Caco-2 (cell line): Measurements from ENCODE around the gene RRAGD. TPM values are rescaled to one million over a fixed set of nuclear protein-coding genes. Genes with fewer than 3 reads are reported as not detected.

Experiments
- BruUV-seq: library from RNA; stranded (reverse); fragments of 400-500 nt; replicated peaks from 2 replicates; lab custom pipeline; 2021; lab: Mats Ljungman, UMichigan
- CTCF ChIA-PET: fragments of 300-600 bp; sonication (Branson Sonifier 250); formaldehyde crosslinking; loops from one replicate; lab custom pipeline; 2022; ENCODE audit warnings: antibody characterized with exemption; lab: Charles Lee
- POLR2A ChIA-PET: fragments of 300-600 bp; sonication (Branson Sonifier 250); formaldehyde crosslinking; loops from one replicate; lab custom pipeline; 2022; ENCODE audit warnings: antibody characterized with exemption; lab: Charles Lee
- DNase-seq, 2 experiments: peaks; one replicate each; pipeline versions ENCODE4 v3.0.0 to v3.0.0-alpha.2; 2020 to 2022
- H3K27me3 ChIP-seq: replicated peaks from 2 replicates; pipeline ENCODE4 v1.6.0; 2011; ENCODE audit warnings: low read length; ENCODE audit not compliant: control insufficient read depth, insufficient read depth
- H3K36me3 ChIP-seq: 2 replicates; pipeline ENCODE4 v1.5.1; 2011; ENCODE audit warnings: low read length; ENCODE audit not compliant: control insufficient read depth, insufficient read depth
- H3K4me1 ChIP-seq: fragments of 250-450 bp; sonication (Bioruptor Pico); 2 replicates; pipeline ENCODE4 v1.5.1; 2020; ENCODE audit warnings: mild to moderate bottlenecking
- H3K4me3 ChIP-seq: 2 replicates; pipeline ENCODE4 v1.5.1; 2011; ENCODE audit warnings: low read depth, mild to moderate bottlenecking, control low read depth, low read length
- H3K9me3 ChIP-seq: fragments of 250-450 bp; sonication (Bioruptor Pico); 2 replicates; pipeline ENCODE4 v1.5.1; 2020; ENCODE audit warnings: mild to moderate bottlenecking, moderate library complexity
- H3K27ac Mint-ChIP-seq: one replicate; pipeline ENCODE4 v1.8.0; 2022; ENCODE audit warnings: mixed read lengths; ENCODE audit not compliant: unreplicated experiment
- H3K27me3 Mint-ChIP-seq: one replicate; pipeline ENCODE4 v1.8.0; 2022; ENCODE audit warnings: mixed read lengths; ENCODE audit not compliant: insufficient read depth, unreplicated experiment
- H3K36me3 Mint-ChIP-seq: one replicate; pipeline ENCODE4 v1.8.0; 2022; ENCODE audit warnings: mild to moderate bottlenecking, mixed read lengths; ENCODE audit not compliant: insufficient read depth, unreplicated experiment
- H3K4me1 Mint-ChIP-seq: one replicate; pipeline ENCODE4 v1.8.0; 2022; ENCODE audit warnings: low read depth, mixed read lengths; ENCODE audit not compliant: unreplicated experiment
- H3K4me3 Mint-ChIP-seq: one replicate; pipeline ENCODE4 v1.8.0; 2022; ENCODE audit warnings: mild to moderate bottlenecking, moderate library complexity, mixed read lengths; ENCODE audit not compliant: unreplicated experiment
- H3K9me3 Mint-ChIP-seq: one replicate; pipeline ENCODE4 v1.8.0; 2022; ENCODE audit warnings: mixed read lengths; ENCODE audit not compliant: unreplicated experiment
- CTCF ChIP-seq, 2 experiments: fragments of 200-600 bp in 1 of 2; IDR thresholded peaks; 1 replicate in 1 of 2; 2 replicates in 1 of 2; pipeline versions ENCODE4 v1.5.1 to v1.8.0; 2011 to 2022; ENCODE audit warnings: antibody characterized with exemption in 1 of 2, control low read depth in 1 of 2, inconsistent platforms in 1 of 2, low read depth in 1 of 2, low read length in 1 of 2, mild to moderate bottlenecking in 1 of 2, moderate library complexity in 1 of 2; ENCODE audit not compliant: insufficient read depth in 1 of 2, severe bottlenecking in 1 of 2, unreplicated experiment in 1 of 2
- intact Hi-C: fragments of 100-400 bp; cut with micrococcal nuclease; formaldehyde crosslinking; loops from one replicate; pipeline ENCODE4 v1.10.0; 2022; ENCODE audit not compliant: unreplicated experiment
- total RNA-seq: library from RNA; stranded (reverse); gene quantifications from 2 replicates; pipeline ENCODE4 v1.2.3, GENCODE V29; 2022

The RRAGD gene
- total RNA-seq, 1 experiment from 2014 or later, result 8.0 TPM

DNA sequence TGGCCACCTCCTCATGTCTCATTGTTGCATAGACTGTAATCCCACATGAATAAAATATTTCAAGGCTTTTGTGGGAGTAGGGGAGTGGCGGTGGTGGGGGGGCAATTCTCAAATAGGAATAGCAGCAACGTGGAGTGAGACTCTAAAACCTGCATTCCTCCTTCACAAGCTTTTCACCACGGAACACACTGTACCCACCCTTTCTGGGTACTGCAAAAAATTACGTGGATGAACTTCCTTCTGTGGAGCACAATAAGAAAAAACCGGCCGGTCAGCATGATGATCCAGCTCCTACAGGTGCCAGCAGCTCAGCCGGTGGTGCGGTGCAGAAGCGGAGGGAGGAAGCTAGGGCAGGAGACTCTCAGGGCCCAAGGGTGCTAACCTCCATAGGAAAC, 930 bp upstream of the RRAGD start:
- POLR2A ChIA-PET, result interaction anchor here (0.5 kb wide), 1 partner anchor 19 kb away, joined by 3 read pairs; no protein-coding TSS in a partner anchor
- peaks cover 14% of the 10 kb centered on the region for H3K27me3 Mint-ChIP-seq

GRCh38 chr6:89411145-89412070, 665 bp downstream of the RRAGD start:
- H3K4me3 Mint-ChIP-seq, result peak overlapping the region; percentile 86
- H3K36me3 ChIP-seq, result no peaks in the 10 kb centered on the region
- H3K9me3 ChIP-seq, result no peaks in the 10 kb centered on the region
- no peaks in the 10 kb centered on the region for H3K9me3 Mint-ChIP-seq
- H3K27me3 Mint-ChIP-seq, result peaks cover 10% of the 10 kb centered on the region
- ChIA-PET POLR2A (no interaction called here), CTCF (no interaction called here)
- no peaks in the 10 kb centered on the region for H3K4me1 ChIP-seq
- peak; percentile 33 to 35 for DNase-seq
- intact Hi-C loops, result loop anchor here (5.0 kb wide), 1 partner anchor 34 kb away; no protein-coding TSS in a partner anchor
- H3K27me3 ChIP-seq, result no peaks in the 10 kb centered on the region
- peak overlapping the region; percentile 84 for H3K4me3 ChIP-seq
- H3K36me3 Mint-ChIP-seq, result no peaks in the 10 kb centered on the region
- BruUV-seq, result no TSS peak
- H3K27ac Mint-ChIP-seq, result no peak overlapping the region
- no peaks in the 10 kb centered on the region for H3K4me1 Mint-ChIP-seq
- no peak for TF ChIP-seq CTCF (IDR thresholded peaks at IDR 0.05; ENCODE audit: insufficient read depth in 1 of 2, low read depth in 1 of 2, low read length in 1 of 2, severe bottlenecking in 1 of 2, unreplicated experiment in 1 of 2)

More for the DNA sequence above, 930 bp upstream of the RRAGD start:
- no peak for TF ChIP-seq CTCF (IDR thresholded peaks at IDR 0.05; ENCODE audit: insufficient read depth in 1 of 2, low read depth in 1 of 2, low read length in 1 of 2, severe bottlenecking in 1 of 2, unreplicated experiment in 1 of 2)
- intact Hi-C loops, result loop anchor here (5.0 kb wide), 1 partner anchor 36 kb away; no protein-coding TSS in a partner anchor
- Mint-ChIP-seq H3K27ac (no peak overlapping the region), H3K36me3 (no peaks in the 10 kb centered on the region), H3K4me3 (peak overlapping the region; percentile 86), H3K4me1 (no peaks in the 10 kb centered on the region), H3K9me3 (no peaks in the 10 kb centered on the region)
- Histone ChIP-seq H3K27me3 (no peaks in the 10 kb centered on the region), H3K36me3 (no peaks in the 10 kb centered on the region), H3K4me1 (no peaks in the 10 kb centered on the region), H3K9me3 (no peaks in the 10 kb centered on the region), H3K4me3 (peak overlapping the region; percentile 84)
- CTCF ChIA-PET, result interaction anchor here (1.0 kb wide), 1 partner anchor 41 kb away, joined by 3 read pairs; no protein-coding TSS in a partner anchor
- no peak for DNase-seq
- BruUV-seq, result no TSS peak

DNA sequence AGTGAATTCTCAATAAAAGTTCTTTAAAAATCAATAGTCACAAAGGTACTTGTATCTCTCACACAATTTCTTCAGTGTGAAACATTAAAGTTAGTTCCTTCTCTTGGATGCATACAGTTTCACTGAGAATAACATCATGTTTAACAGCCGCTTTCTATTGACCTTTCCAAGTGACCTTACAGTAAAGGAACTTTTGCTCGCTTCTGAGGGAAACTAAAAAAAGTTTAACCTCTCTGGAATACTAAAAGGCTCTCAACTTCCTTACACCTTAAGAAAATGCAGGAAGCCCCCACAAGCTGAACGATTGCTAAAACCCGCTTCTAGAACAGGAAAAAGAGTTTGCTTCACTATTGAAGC, 1.3 kb downstream of the RRAGD start:
- no peak overlapping the region for H3K27ac Mint-ChIP-seq
- peaks cover 10% of the 10 kb centered on the region for H3K27me3 Mint-ChIP-seq

More for the DNA sequence above, 1.3 kb downstream of the RRAGD start:
- Mint-ChIP-seq H3K36me3 (no peaks in the 10 kb centered on the region), H3K4me1 (no peaks in the 10 kb centered on the region), H3K9me3 (no peaks in the 10 kb centered on the region), H3K4me3 (peak overlapping the region; percentile 86)
- TF ChIP-seq CTCF (IDR thresholded peaks at IDR 0.05; ENCODE audit: insufficient read depth in 1 of 2, low read depth in 1 of 2, low read length in 1 of 2, severe bottlenecking in 1 of 2, unreplicated experiment in 1 of 2), result no peak
- intact Hi-C loops, result loop anchor here (5.0 kb wide), 1 partner anchor 33 kb away; no protein-coding TSS in a partner anchor
- H3K4me1 ChIP-seq, result no peaks in the 10 kb centered on the region
- no peaks in the 10 kb centered on the region for H3K9me3 ChIP-seq
- DNase-seq, result no peak
- ChIA-PET POLR2A (no interaction called here), CTCF (no interaction called here)
- no peaks in the 10 kb centered on the region for H3K36me3 ChIP-seq
- H3K4me3 ChIP-seq, result peak overlapping the region; percentile 84
- no peaks in the 10 kb centered on the region for H3K27me3 ChIP-seq
- no TSS peak for BruUV-seq
